OCI-LY7 (cell line): Measurements from ENCODE around the gene SPAG4. TPM values are rescaled to one million over a fixed set of nuclear protein-coding genes. Genes with fewer than 3 reads are reported as not detected.

Experiments
- BruUV-seq: library from RNA; stranded (reverse); fragments of 400-500 nt; replicated peaks from 2 replicates; lab custom pipeline; 2021; lab: Mats Ljungman, UMichigan
- CTCF ChIA-PET: fragments of 300-600 bp; sonication (Branson Sonifier 250); formaldehyde crosslinking; loops from one replicate; lab custom pipeline; 2022; ENCODE audit warnings: antibody characterized with exemption; ENCODE audit not compliant: unreplicated experiment; lab: Charles Lee
- POLR2A ChIA-PET: fragments of 300-600 bp; sonication (Branson Sonifier 250); formaldehyde crosslinking; loops from one replicate; lab custom pipeline; 2022; ENCODE audit warnings: antibody characterized with exemption; lab: Charles Lee
- DNase-seq: peaks from one replicate; pipeline ENCODE4 v3.0.0-alpha.2; 2015; ENCODE audit warnings: low spot score
- H2AFZ ChIP-seq: fragments of 200-600 bp; sonication (generic), shearing (Covaris generic); 2 replicates; pipeline ENCODE4 v1.6.1; 2014; ENCODE audit warnings: mild to moderate bottlenecking, antibody characterized with exemption, low read length, moderate library complexity
- H3K27ac ChIP-seq: fragments of 200-600 bp; sonication (generic); 2 replicates; pipeline ENCODE4 v1.5.1; 2014; ENCODE audit warnings: mixed run types, low read depth, mild to moderate bottlenecking, moderate library complexity, low read length, inconsistent platforms; ENCODE audit not compliant: poor library complexity, severe bottlenecking
- H3K36me3 ChIP-seq: fragments of 200-600 bp; sonication (generic); 2 replicates; pipeline ENCODE4 v1.6.1; 2014; ENCODE audit warnings: mild to moderate bottlenecking, antibody characterized with exemption, low read length, moderate library complexity, mixed read lengths; ENCODE audit not compliant: insufficient read depth
- H3K4me1 ChIP-seq: fragments of 200-600 bp; sonication (generic); 2 replicates; pipeline ENCODE4 v1.5.1; 2014; ENCODE audit warnings: mild to moderate bottlenecking, low read length; ENCODE audit not compliant: insufficient read depth, poor library complexity, severe bottlenecking
- H3K4me2 ChIP-seq: fragments of 200-600 bp; sonication (generic); 2 replicates; pipeline ENCODE4 v1.6.1; 2014; ENCODE audit warnings: mild to moderate bottlenecking, low read length
- H3K4me3 ChIP-seq: fragments of 200-600 bp; sonication (generic); 2 replicates; pipeline ENCODE4 v1.5.1; 2014; ENCODE audit warnings: mild to moderate bottlenecking, low read depth, low read length; ENCODE audit not compliant: poor library complexity, severe bottlenecking
- H3K79me2 ChIP-seq: fragments of 200-600 bp; sonication (generic); 2 replicates; pipeline ENCODE4 v1.6.1; 2016; ENCODE audit warnings: low read depth, mild to moderate bottlenecking, low read length, moderate library complexity, mixed read lengths; ENCODE audit not compliant: insufficient read depth
- H3K9me2 ChIP-seq: fragments of 200-600 bp; sonication (generic); 2 replicates; pipeline ENCODE4 v1.6.1; 2016; ENCODE audit warnings: mild to moderate bottlenecking, low read length, mixed read lengths; ENCODE audit not compliant: insufficient read depth
- H3K9me3 ChIP-seq: fragments of 200-600 bp; sonication (generic); 2 replicates; pipeline ENCODE4 v1.6.1; 2014; ENCODE audit warnings: mild to moderate bottlenecking, mixed run types, low read length, mixed read lengths
- H4K20me1 ChIP-seq: fragments of 200-600 bp; sonication (generic); 2 replicates; pipeline ENCODE4 v1.6.1; 2014; ENCODE audit warnings: mild to moderate bottlenecking, antibody characterized with exemption, low read length, moderate library complexity, mixed read lengths; ENCODE audit not compliant: insufficient read depth
- CTCF ChIP-seq: fragments of 200-600 bp; sonication (generic); conservative IDR thresholded peaks from 2 replicates; pipeline ENCODE4 v1.5.1; 2014; ENCODE audit warnings: mild to moderate bottlenecking, antibody characterized with exemption, low read length, moderate library complexity, mixed read lengths
- EZH2phosphoT487 ChIP-seq: fragments of 200-600 bp; sonication (generic); IDR thresholded peaks from 2 replicates; pipeline ENCODE4 v1.6.1; 2018; ENCODE audit warnings: low read depth, borderline replicate concordance, mild to moderate bottlenecking, mixed run types, antibody characterized with exemption, low read length, moderate library complexity, mixed read lengths
- intact Hi-C: fragments of 100-400 bp; cut with micrococcal nuclease; formaldehyde crosslinking; loops from one replicate; pipeline ENCODE4 v1.10.0; 2022; ENCODE audit not compliant: unreplicated experiment
- total RNA-seq, 2 experiments: library from RNA; depleted of rRNA in 1 of 2; stranded (reverse); fragments of >200 nt in 1 of 2; shearing (Covaris generic) in 1 of 2; gene quantifications; 2 replicates each; pipeline ENCODE4 v1.2.3, GENCODE V29; 2014 to 2022

Gene SPAG4
- total RNA-seq, 2 experiments from 2014 or later = 24.7 to 64.2 TPM

DNA sequence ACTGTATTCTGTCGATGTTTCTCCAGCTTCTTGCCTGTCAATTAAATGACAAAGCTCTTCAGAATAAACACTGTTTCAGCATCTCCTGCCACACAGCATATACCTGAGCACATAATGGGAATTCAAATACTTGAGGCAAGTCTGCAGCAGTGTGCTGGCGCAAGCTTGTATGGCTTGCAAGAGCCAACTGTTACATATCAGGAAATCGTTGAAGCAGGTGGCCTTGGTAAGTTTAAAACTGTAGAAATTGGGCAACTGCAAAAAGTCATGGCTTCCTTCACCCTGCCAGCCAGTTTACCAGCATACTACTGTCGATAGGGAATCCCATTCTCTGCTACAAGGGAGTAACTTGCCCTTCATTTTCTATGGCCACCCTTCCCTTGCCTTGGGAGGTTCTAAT is 26.1 kb downstream of the SPAG4 start:
- Histone ChIP-seq H4K20me1 (no peaks in the 10 kb centered on the region), H3K79me2 (peaks cover 22% of the 10 kb centered on the region; the same call in 1 of the 2 replicates)

DNA sequence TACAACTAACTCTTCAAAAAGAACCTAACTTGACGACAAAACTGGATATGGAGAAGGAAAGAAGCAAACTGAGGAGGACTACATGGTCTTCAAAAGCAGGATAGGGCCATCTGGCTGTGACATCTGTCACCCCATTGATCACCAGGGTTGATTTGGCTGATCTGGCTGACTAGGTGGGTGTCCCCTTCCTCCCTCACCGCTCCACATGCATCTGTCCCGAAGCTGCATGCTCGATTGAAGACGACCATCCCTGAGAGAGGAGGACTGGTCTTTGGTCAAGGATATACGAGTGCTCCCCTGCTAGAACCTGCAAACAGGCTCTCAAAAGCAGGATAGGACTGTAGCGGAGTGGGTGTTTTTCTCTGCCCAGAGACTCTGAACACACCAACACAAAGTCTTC is 27.4 kb downstream of the SPAG4 start:
- TF ChIP-seq EZH2phosphoT487 (no peak), CTCF (no peak)
- H3K4me3 ChIP-seq = no peak overlapping the region
- H3K4me1 ChIP-seq = no peaks in the 10 kb centered on the region
- ChIA-PET POLR2A (no interaction called here), CTCF (interaction anchor here (1.4 kb wide), 1 partner anchor 12 kb away, joined by 3 read pairs; no protein-coding TSS in a partner anchor)
- no peak for DNase-seq
- no peak overlapping the region for H2AFZ ChIP-seq
- H3K79me2 ChIP-seq = peaks cover 25% of the 10 kb centered on the region; the same call in 1 of the 2 replicates
- no peaks in the 10 kb centered on the region for H3K9me2 ChIP-seq
- peaks cover 12% of the 10 kb centered on the region for H3K36me3 ChIP-seq
- no TSS peak for BruUV-seq
- no peaks in the 10 kb centered on the region for H4K20me1 ChIP-seq
- intact Hi-C loops = no loop called here
- no peaks in the 10 kb centered on the region for H3K9me3 ChIP-seq
- no peak overlapping the region for H3K27ac ChIP-seq
- H3K4me2 ChIP-seq = no peak overlapping the region

More for the DNA sequence above, 26.1 kb downstream of the SPAG4 start:
- no TSS peak for BruUV-seq
- ChIA-PET CTCF (no interaction called here), POLR2A (interaction anchor here (1.6 kb wide), 1 partner anchor 18 kb away, joined by 3 read pairs; no protein-coding TSS in a partner anchor)
- Histone ChIP-seq H3K27ac (no peak overlapping the region), H3K36me3 (peaks cover 7% of the 10 kb centered on the region; the same call in 1 of the 2 replicates), H3K9me2 (no peaks in the 10 kb centered on the region), H3K4me3 (no peak overlapping the region), H3K4me2 (no peak overlapping the region), H3K9me3 (no peaks in the 10 kb centered on the region), H3K4me1 (no peaks in the 10 kb centered on the region), H2AFZ (no peak overlapping the region)
- intact Hi-C loops = no loop called here
- TF ChIP-seq EZH2phosphoT487 = no peak
- TF ChIP-seq CTCF = no peak
- no peak for DNase-seq

GRCh38 chr20:35644806-35645205 is 29.2 kb downstream of the SPAG4 start:
- H2AFZ ChIP-seq = no peak overlapping the region
- H3K4me1 ChIP-seq = no peaks in the 10 kb centered on the region
- no peaks in the 10 kb centered on the region for H3K9me2 ChIP-seq
- H4K20me1 ChIP-seq = no peaks in the 10 kb centered on the region
- intact Hi-C loops = no loop called here
- no peak overlapping the region for H3K4me3 ChIP-seq
- CTCF ChIA-PET = interaction anchor here (0.6 kb wide), 1 partner anchor 26 kb away, joined by 3 read pairs; no protein-coding TSS in a partner anchor
- DNase-seq = no peak
- H3K4me2 ChIP-seq = no peak overlapping the region
- BruUV-seq = no TSS peak
- no peak overlapping the region for H3K27ac ChIP-seq
- TF ChIP-seq CTCF = no peak
- H3K9me3 ChIP-seq = no peaks in the 10 kb centered on the region
- peaks cover 30% of the 10 kb centered on the region for H3K36me3 ChIP-seq
- POLR2A ChIA-PET = interaction anchor here (0.5 to 1.1 kb wide), 2 partner anchors 10 to 28 kb away, joined by 4 to 7 read pairs; no protein-coding TSS in a partner anchor
- H3K79me2 ChIP-seq = peaks cover 34% of the 10 kb centered on the region
